ENCODE data around the gene LZTS2.

Gene LZTS2

GRCh38 chr10:101007915-101008822, 8.6 kb downstream of the LZTS2 start:
- DNase-seq = no peak
- in situ Hi-C loops (cut with HindIII; ENCODE audit: low pct_ligation_motif_present, low pct_unique_long_range_greater_than_20kb, low sequenced_read_pairs) = no loop called here

- DNase-seq = no peak
- in situ Hi-C loops (cut with HindIII; ENCODE audit: low pct_ligation_motif_present, low pct_unique_long_range_greater_than_20kb, low sequenced_read_pairs) = no loop called here
These were observed 9.3 kb downstream of the LZTS2 start for GRCh38 chr10:101008823-101009423.

- in situ Hi-C loops (cut with HindIII; ENCODE audit: low pct_ligation_motif_present, low pct_unique_long_range_greater_than_20kb, low sequenced_read_pairs) = no loop called here
- DNase-seq = no peak
These were observed 10.7 kb downstream of the LZTS2 start for GRCh38 chr10:101010329-101010728.

GRCh38 chr10:101011517-101012423, 12.2 kb downstream of the LZTS2 start:
- peak; percentile 60 for DNase-seq

GRCh38 chr10:101012525-101013364, 13.1 kb downstream of the LZTS2 start:
- in situ Hi-C loops (cut with HindIII; ENCODE audit: low pct_ligation_motif_present, low pct_unique_long_range_greater_than_20kb, low sequenced_read_pairs) = no loop called here
- DNase-seq = peak; percentile 98

More at GRCh38 chr10:101011517-101012423, 12.2 kb downstream of the LZTS2 start:
- in situ Hi-C loops (cut with HindIII; ENCODE audit: low pct_ligation_motif_present, low pct_unique_long_range_greater_than_20kb, low sequenced_read_pairs) = no loop called here

GRCh38 chr10:101013365-101013825, 13.8 kb downstream of the LZTS2 start:
- no peak for DNase-seq
- in situ Hi-C loops (cut with HindIII; ENCODE audit: low pct_ligation_motif_present, low pct_unique_long_range_greater_than_20kb, low sequenced_read_pairs) = no loop called here

- peak; percentile 76 for DNase-seq
- in situ Hi-C loops (cut with HindIII; ENCODE audit: low pct_ligation_motif_present, low pct_unique_long_range_greater_than_20kb, low sequenced_read_pairs) = no loop called here
These were observed 14.7 kb downstream of the LZTS2 start for GRCh38 chr10:101014230-101014884.

- in situ Hi-C loops (cut with HindIII; ENCODE audit: low pct_ligation_motif_present, low pct_unique_long_range_greater_than_20kb, low sequenced_read_pairs) = no loop called here
- DNase-seq = peak; percentile 84
These were observed 15.5 kb downstream of the LZTS2 start for GRCh38 chr10:101014966-101015581.

- DNase-seq = no peak
- in situ Hi-C loops (cut with HindIII; ENCODE audit: low pct_ligation_motif_present, low pct_unique_long_range_greater_than_20kb, low sequenced_read_pairs) = no loop called here
These were observed 16.0 kb downstream of the LZTS2 start for GRCh38 chr10:101015582-101015973.

- no peak for DNase-seq
- in situ Hi-C loops (cut with HindIII; ENCODE audit: low pct_ligation_motif_present, low pct_unique_long_range_greater_than_20kb, low sequenced_read_pairs) = no loop called here
These were observed 17.2 kb downstream of the LZTS2 start for GRCh38 chr10:101016814-101017213.

GRCh38 chr10:101018118-101018599, 18.6 kb downstream of the LZTS2 start:
- in situ Hi-C loops (cut with HindIII; ENCODE audit: low pct_ligation_motif_present, low pct_unique_long_range_greater_than_20kb, low sequenced_read_pairs) = no loop called here
- DNase-seq = no peak

- DNase-seq = peak; percentile 91
- in situ Hi-C loops (cut with HindIII; ENCODE audit: low pct_ligation_motif_present, low pct_unique_long_range_greater_than_20kb, low sequenced_read_pairs) = no loop called here
These were observed 19.2 kb downstream of the LZTS2 start for GRCh38 chr10:101018600-101019439.

GRCh38 chr10:101019440-101019703, 19.8 kb downstream of the LZTS2 start:
- in situ Hi-C loops (cut with HindIII; ENCODE audit: low pct_ligation_motif_present, low pct_unique_long_range_greater_than_20kb, low sequenced_read_pairs) = no loop called here
- DNase-seq = no peak

- in situ Hi-C loops (cut with HindIII; ENCODE audit: low pct_ligation_motif_present, low pct_unique_long_range_greater_than_20kb, low sequenced_read_pairs) = no loop called here
- DNase-seq = no peak
These were observed 20.9 kb downstream of the LZTS2 start for GRCh38 chr10:101020427-101021075.

GRCh38 chr10:101021239-101021638, 21.6 kb downstream of the LZTS2 start:
- no peak for DNase-seq
- in situ Hi-C loops (cut with HindIII; ENCODE audit: low pct_ligation_motif_present, low pct_unique_long_range_greater_than_20kb, low sequenced_read_pairs) = no loop called here

GRCh38 chr10:101021692-101022251, 22.2 kb downstream of the LZTS2 start:
- in situ Hi-C loops (cut with HindIII; ENCODE audit: low pct_ligation_motif_present, low pct_unique_long_range_greater_than_20kb, low sequenced_read_pairs) = no loop called here
- no peak for DNase-seq

Measured in ACHN (cell line).